RWPE2 (cell line): ENCODE data around the gene PDE6B.

Experiments
- ATAC-seq: fragments of 200-7000 bp; cut with Tn5 transposase; 3 replicates; pipeline ENCODE4 v1.9.1; 2021; ENCODE audit warnings: low read depth
- DNase-seq: peaks from one replicate; pipeline ENCODE4 v3.0.0-alpha.2; 2020; ENCODE audit warnings: low spot score
- H3K27ac ChIP-seq: fragments of 450-650 bp; 2 replicates; pipeline ENCODE4 v1.5.1; 2017; ENCODE audit warnings: mild to moderate bottlenecking; ENCODE audit not compliant: poor library complexity, severe bottlenecking
- H3K27me3 ChIP-seq: fragments of 250-450 bp; sonication (Bioruptor Pico); 2 replicates; pipeline ENCODE4 v1.5.1; 2021; ENCODE audit warnings: mild to moderate bottlenecking, moderate library complexity; ENCODE audit not compliant: insufficient read depth, poor library complexity, severe bottlenecking
- H3K36me3 ChIP-seq: fragments of 250-450 bp; sonication (Bioruptor Pico); 2 replicates; pipeline ENCODE4 v1.5.1; 2020; ENCODE audit warnings: low read depth, mild to moderate bottlenecking, moderate library complexity
- H3K4me1 ChIP-seq: fragments of 250-450 bp; sonication (Bioruptor Pico); 2 replicates; pipeline ENCODE4 v1.5.1; 2021; ENCODE audit warnings: mild to moderate bottlenecking, moderate library complexity; ENCODE audit not compliant: insufficient read depth, poor library complexity, severe bottlenecking
- H3K4me3 ChIP-seq: fragments of 250-450 bp; sonication (Bioruptor Pico); 2 replicates; pipeline ENCODE4 v1.5.1; 2021; ENCODE audit warnings: mild to moderate bottlenecking, moderate library complexity; ENCODE audit not compliant: severe bottlenecking
- H3K9me3 ChIP-seq: fragments of 250-450 bp; sonication (Bioruptor Pico); 2 replicates; pipeline ENCODE4 v1.5.1; 2021; ENCODE audit warnings: mild to moderate bottlenecking, moderate library complexity; ENCODE audit not compliant: severe bottlenecking
- TF ChIP-seq, protein P1 (sequence below): fragments of 450-650 bp; IDR thresholded peaks from one replicate; pipeline ENCODE4 v1.5.1; 2017; ENCODE audit warnings: mild to moderate bottlenecking, moderate library complexity; ENCODE audit not compliant: poor library complexity, severe bottlenecking

The PDE6B gene

DNA sequence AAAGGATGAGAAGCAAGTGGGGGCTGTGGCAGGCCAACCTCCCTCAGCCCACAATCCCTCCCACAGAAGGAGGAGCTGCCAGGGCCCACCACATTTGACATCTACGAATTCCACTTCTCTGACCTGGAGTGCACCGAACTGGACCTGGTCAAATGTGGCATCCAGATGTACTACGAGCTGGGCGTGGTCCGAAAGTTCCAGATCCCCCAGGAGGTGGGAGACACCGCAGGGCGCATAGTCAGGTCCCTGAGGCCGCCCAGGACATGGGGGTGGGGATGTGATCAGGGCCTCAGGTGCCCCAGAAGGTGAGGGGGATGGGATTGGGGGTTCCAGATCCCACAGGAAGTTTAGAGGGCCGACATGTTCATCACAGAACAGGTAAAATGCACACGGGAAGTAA lies 35.0 kb downstream of the PDE6B start:
- TF ChIP-seq, protein P1, sequence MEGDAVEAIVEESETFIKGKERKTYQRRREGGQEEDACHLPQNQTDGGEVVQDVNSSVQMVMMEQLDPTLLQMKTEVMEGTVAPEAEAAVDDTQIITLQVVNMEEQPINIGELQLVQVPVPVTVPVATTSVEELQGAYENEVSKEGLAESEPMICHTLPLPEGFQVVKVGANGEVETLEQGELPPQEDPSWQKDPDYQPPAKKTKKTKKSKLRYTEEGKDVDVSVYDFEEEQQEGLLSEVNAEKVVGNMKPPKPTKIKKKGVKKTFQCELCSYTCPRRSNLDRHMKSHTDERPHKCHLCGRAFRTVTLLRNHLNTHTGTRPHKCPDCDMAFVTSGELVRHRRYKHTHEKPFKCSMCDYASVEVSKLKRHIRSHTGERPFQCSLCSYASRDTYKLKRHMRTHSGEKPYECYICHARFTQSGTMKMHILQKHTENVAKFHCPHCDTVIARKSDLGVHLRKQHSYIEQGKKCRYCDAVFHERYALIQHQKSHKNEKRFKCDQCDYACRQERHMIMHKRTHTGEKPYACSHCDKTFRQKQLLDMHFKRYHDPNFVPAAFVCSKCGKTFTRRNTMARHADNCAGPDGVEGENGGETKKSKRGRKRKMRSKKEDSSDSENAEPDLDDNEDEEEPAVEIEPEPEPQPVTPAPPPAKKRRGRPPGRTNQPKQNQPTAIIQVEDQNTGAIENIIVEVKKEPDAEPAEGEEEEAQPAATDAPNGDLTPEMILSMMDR, result no peak
- H3K27ac ChIP-seq, result no peak overlapping the region
- no peaks in the 10 kb centered on the region for H3K27me3 ChIP-seq
- ATAC-seq, result no peak
- peak; percentile 15 for DNase-seq
- no peak overlapping the region for H3K4me3 ChIP-seq
- H3K4me1 ChIP-seq, result no peaks in the 10 kb centered on the region
- no peaks in the 10 kb centered on the region for H3K36me3 ChIP-seq
- H3K9me3 ChIP-seq, result no peaks in the 10 kb centered on the region

DNA sequence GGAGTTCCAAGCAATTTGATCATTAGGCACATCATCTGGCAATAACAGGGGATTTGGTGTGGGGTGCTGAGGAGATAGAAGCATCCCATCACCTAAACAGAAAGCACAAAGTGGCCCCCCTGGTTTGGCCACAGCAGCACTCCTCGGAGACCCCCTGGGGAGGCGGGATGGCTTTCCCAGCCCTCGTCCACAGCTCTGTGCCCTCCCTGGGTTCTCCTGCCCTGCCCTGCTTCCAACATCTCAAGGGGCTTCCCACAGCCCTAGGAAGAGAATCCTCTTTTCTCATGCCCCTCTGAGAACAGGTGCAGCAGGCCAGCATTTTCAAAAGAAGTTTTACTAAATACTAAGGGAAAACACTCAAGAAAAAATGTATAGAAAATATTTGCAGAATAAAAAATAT lies 35.9 kb downstream of the PDE6B start:
- Histone ChIP-seq H3K4me3 (no peak overlapping the region), H3K27me3 (no peaks in the 10 kb centered on the region), H3K9me3 (no peaks in the 10 kb centered on the region), H3K36me3 (no peaks in the 10 kb centered on the region), H3K27ac (no peak overlapping the region), H3K4me1 (no peaks in the 10 kb centered on the region)
- ATAC-seq, result no peak
- TF ChIP-seq, protein P1, result no peak
- DNase-seq, result peak; percentile 24

DNA sequence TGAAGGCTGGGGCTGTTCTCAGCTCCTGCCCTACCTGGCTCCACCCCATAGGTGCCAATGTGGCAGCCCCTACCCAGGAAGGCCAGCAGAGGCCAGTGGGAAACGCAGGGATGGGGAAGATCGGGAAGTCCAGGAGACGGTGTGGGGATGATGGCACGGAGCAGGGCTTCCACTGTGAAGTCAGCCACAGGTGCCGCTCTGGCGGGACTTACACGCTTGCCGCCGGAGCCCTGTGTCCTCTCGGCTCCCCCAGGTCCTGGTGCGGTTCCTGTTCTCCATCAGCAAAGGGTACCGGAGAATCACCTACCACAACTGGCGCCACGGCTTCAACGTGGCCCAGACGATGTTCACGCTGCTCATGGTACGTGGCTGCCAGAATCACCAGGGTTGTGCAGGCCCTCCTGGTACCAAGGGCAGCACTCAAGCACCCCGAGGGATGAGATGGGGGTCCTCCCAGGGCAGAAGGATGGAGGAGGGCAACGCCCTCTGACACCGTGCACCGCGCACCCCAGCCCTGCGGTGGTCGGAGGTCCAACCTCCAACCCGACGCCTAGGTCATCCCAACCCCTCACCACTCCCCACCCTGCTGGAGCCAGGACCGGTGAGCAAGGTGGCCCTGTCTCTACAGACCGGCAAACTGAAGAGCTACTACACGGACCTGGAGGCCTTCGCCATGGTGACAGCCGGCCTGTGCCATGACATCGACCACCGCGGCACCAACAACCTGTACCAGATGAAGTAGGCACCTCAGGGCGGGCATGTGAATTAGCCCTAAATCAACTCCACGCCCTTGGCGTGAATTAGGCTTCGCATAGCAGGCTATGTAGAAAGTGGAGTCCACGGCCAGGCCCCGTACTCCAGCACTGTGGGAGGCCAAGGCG lies 36.7 kb downstream of the PDE6B start:
- H3K27ac ChIP-seq, result no peak overlapping the region
- H3K4me3 ChIP-seq, result no peak overlapping the region
- DNase-seq (peak; percentile 63), ATAC-seq (no peak)
- no peaks in the 10 kb centered on the region for H3K9me3 ChIP-seq
- H3K4me1 ChIP-seq, result no peaks in the 10 kb centered on the region
- H3K36me3 ChIP-seq, result no peaks in the 10 kb centered on the region
- H3K27me3 ChIP-seq, result no peaks in the 10 kb centered on the region
- TF ChIP-seq, protein P1, result no peak

DNA sequence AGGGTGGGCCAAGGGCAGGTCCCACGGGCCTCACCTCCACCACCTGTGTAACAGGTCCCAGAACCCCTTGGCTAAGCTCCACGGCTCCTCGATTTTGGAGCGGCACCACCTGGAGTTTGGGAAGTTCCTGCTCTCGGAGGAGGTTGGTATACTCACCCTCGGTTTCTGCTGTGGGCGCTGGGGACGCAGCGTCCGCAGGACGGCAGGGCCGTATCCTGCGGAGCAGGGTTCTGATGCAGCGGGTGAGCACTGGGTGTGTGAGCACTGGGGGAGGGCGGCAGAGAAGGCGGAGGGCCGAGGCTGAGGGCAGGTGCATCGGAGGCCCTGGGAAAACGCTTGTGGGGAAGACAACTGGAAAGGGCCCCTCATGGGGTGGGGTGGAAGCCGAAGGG lies 37.7 kb downstream of the PDE6B start:
- H3K4me3 ChIP-seq, result peak overlapping the region; percentile 40

More for the DNA sequence above, 37.7 kb downstream of the PDE6B start:
- H3K36me3 ChIP-seq, result no peaks in the 10 kb centered on the region
- no peak overlapping the region for H3K27ac ChIP-seq
- ATAC-seq, result no peak
- no peaks in the 10 kb centered on the region for H3K9me3 ChIP-seq
- DNase-seq, result peak; percentile 49
- TF ChIP-seq, protein P1, result no peak
- H3K27me3 ChIP-seq, result no peaks in the 10 kb centered on the region
- no peaks in the 10 kb centered on the region for H3K4me1 ChIP-seq
